CD4-positive, alpha-beta T cell treated with Interferon gamma for 1 hour (primary cell): ENCODE data around the gene EGFR.
"Not testable (repeated sequence)": the region's sequence is repeated elsewhere in the genome, so short reads cannot be mapped to it uniquely, and the experiment has no call there.

ENCODE experiments used
- DNase-seq: peaks from one replicate; pipeline ENCODE4 v3.0.0-alpha.2; 2020

EGFR gene

GRCh38 chr7:55152516-55152915 lies 133.7 kb downstream of the EGFR start:
- no peak for DNase-seq

GRCh38 chr7:55154096-55154495 lies 135.3 kb downstream of the EGFR start:
- no peak for DNase-seq

DNA sequence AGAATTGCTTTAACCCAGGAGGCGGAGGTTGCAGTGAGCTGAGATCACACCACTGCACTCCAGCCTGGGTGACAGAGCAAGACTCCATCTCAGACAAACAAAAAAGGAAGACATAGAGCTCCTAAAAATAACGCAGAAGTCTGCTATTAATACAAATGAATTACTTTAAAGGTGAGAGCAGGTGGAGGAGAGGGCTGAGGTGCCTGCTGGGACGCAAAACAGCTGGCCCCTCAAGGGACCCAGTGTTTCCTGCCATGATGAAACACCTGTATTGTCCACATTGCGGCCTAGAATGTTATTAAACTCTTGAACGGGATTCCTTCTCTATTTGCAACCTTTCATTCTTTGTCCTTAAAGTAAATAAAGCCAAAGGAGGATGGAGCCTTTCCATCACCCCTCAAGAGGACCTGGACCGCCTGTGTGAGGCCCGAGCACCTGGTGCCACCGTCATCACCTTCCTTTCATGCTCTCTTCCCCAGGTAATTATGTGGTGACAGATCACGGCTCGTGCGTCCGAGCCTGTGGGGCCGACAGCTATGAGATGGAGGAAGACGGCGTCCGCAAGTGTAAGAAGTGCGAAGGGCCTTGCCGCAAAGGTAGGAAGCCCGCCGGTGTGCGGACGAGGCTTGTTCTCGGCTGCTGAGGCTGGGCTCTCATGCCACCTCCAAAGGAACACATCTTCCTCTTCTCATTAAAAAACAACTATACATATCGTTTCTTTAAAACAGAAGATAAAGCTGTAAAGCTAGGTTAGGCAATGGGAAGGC lies 136.7 kb downstream of the EGFR start:
- no peak for DNase-seq

GRCh38 chr7:55156919-55157763 lies 138.3 kb downstream of the EGFR start:
- DNase-seq, result no peak

GRCh38 chr7:55157764-55158105 lies 138.9 kb downstream of the EGFR start:
- no peak for DNase-seq

- DNase-seq, result no peak
Observed at GRCh38 chr7:55158541-55159382, 139.9 kb downstream of the EGFR start.

DNA sequence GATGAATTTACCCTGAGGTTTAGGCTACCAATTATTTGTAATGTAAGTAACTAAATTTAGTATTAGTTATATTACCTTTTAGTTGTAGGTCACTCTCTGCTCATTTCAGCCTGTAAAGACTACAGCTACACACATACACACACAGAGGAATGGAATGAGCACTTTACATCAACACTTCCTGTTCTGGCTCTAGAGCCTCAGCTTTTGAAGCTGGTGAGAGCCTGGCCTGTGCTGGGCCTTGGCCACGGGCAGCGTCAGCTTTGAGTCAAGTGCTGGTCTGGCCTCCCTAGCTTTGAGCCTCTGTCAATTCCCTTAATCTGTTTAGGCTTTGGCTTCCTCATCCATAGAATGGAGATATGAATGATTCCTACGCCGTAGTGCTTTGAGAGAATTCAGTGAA lies 141.7 kb downstream of the EGFR start:
- DNase-seq, result no peak

GRCh38 chr7:55161154-55161687 lies 142.4 kb downstream of the EGFR start:
- no peak for DNase-seq

DNA sequence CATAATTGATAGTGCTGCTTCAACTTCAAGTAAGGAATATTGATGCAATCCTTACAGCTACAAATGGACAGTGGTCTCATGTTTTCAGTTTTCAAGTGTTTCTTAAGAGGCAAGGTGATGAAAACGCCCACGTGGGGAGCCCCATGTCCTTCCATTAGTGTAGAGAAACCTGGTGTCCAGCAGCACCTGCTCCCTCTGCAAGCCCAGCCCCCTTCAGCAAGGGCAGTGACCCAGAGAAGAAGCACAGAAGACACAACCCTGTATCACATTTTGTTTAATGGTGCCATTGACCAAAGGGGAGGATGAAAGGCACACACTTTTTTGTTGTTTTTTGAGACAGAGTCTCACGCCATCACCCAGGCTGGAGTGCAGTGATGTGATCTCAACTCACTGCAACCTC lies 143.7 kb downstream of the EGFR start:
- no peak for DNase-seq

GRCh38 chr7:55163733-55164132 lies 144.9 kb downstream of the EGFR start:
- DNase-seq, result no peak

- no peak for DNase-seq
Observed at GRCh38 chr7:55164527-55164926, 145.7 kb downstream of the EGFR start.

GRCh38 chr7:55165176-55165861 lies 146.5 kb downstream of the EGFR start:
- DNase-seq, result no peak

- DNase-seq, result not testable (repeated sequence)
Observed at GRCh38 chr7:55167296-55167695, 148.5 kb downstream of the EGFR start.

DNA sequence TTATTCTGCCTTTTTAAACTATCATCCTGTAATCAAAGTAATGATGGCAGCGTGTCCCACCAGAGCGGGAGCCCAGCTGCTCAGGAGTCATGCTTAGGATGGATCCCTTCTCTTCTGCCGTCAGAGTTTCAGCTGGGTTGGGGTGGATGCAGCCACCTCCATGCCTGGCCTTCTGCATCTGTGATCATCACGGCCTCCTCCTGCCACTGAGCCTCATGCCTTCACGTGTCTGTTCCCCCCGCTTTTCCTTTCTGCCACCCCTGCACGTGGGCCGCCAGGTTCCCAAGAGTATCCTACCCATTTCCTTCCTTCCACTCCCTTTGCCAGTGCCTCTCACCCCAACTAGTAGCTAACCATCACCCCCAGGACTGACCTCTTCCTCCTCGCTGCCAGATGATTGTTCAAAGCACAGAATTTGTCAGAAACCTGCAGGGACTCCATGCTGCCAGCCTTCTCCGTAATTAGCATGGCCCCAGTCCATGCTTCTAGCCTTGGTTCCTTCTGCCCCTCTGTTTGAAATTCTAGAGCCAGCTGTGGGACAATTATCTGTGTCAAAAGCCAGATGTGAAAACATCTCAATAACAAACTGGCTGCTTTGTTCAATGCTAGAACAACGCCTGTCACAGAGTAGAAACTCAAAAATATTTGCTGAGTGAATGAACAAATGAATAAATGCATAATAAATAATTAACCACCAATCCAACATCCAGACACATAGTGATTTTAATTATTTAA lies 151.7 kb downstream of the EGFR start:
- DNase-seq, result no peak

GRCh38 chr7:55171157-55171556 lies 152.3 kb downstream of the EGFR start:
- DNase-seq, result no peak

DNA sequence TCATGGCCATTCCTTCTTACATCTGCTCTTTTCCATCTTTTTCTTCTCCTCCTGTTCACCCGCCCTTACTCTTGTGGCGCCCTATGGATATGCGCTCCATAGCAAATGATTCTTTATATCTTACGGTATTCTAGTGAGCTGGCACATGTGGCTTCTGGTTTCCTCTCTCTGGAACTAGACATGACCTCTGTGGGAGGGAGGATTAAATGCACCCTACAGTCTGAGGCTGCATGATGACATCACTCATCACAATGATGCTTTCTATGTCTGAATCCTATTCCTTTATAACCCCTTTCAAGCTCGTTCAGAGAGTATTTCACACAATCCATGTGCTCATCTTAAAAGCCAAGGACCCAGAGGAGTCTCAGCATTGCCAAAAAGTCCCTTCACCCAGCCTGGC lies 153.3 kb downstream of the EGFR start:
- no peak for DNase-seq

DNA sequence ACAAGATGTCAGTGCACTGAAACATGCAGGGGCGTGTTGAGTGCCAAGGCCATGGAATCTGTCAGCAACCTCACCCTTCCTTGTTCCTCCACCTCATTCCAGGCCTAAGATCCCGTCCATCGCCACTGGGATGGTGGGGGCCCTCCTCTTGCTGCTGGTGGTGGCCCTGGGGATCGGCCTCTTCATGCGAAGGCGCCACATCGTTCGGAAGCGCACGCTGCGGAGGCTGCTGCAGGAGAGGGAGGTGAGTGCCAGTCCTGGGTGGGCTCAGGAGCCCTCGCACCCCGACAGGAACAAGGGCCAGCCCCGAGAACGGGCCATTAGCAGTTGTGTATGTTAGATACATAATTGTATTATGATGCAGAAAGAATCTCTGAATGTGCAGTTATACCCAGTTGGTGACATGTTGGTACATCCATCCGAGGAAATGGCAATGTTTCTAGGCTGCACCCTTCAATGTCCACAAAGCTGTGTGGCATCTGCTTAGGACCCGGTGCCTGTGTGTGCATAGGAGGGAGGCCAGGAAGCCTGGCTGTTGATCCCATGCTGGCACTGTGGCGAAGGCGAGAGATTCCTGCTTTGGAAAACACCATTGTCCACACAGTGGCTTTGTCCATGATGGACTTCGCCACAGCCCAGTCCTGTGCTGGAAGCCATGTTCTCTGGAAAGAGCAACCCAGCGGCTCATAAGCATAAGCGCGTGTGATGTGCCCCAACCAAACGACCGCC lies 154.2 kb downstream of the EGFR start:
- DNase-seq, result no peak

DNA sequence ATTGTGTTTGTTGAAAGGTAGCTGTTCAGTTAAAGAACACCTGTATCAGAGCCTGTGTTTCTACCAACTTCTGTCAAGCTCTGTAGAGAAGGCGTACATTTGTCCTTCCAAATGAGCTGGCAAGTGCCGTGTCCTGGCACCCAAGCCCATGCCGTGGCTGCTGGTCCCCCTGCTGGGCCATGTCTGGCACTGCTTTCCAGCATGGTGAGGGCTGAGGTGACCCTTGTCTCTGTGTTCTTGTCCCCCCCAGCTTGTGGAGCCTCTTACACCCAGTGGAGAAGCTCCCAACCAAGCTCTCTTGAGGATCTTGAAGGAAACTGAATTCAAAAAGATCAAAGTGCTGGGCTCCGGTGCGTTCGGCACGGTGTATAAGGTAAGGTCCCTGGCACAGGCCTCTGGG lies 154.9 kb downstream of the EGFR start:
- no peak for DNase-seq

GRCh38 chr7:55174456-55174855 lies 155.6 kb downstream of the EGFR start:
- no peak for DNase-seq

GRCh38 chr7:55174856-55175255 lies 156.0 kb downstream of the EGFR start:
- DNase-seq, result no peak

DNA sequence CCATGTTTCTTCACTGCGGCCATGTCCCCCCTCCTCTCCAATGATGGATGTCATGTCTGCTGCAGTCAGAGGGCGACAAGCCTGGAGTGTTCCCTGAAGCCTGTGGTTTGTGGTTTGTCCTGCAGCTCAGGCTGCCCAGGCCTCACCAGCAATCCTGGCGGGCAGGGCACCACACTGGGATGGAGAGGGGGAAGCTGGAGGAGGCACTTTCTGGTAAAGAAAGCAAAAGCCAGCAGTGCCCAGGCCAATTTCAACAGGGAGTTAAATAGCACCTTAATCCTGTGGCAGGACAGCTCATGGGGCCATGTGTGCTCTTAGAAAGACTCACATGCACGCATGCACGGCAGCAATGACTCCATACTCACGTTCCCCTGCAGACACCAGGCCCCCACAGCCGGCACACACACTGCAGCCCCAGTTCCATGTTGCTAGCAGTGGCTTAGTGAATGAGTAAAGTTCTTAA lies 158.3 kb downstream of the EGFR start:
- no peak for DNase-seq
